Type B pancreatic cell (in vitro differentiated cells): ENCODE measurements around the gene CEP104. TPM values are rescaled to one million over a fixed set of nuclear protein-coding genes. Genes with fewer than 3 reads are reported as not detected.

Source experiments
- DNase-seq: peaks from one replicate; pipeline ENCODE4 v3.0.0; 2021; ENCODE audit warnings: mixed read lengths; ENCODE audit not compliant: unreplicated experiment; ENCODE audit errors: extremely low spot score
- H3K27ac Mint-ChIP-seq: 2 replicates; pipeline ENCODE4 v1.8.0; 2021; ENCODE audit warnings: mild to moderate bottlenecking, mixed read lengths
- H3K27me3 Mint-ChIP-seq: 2 replicates; pipeline ENCODE4 v1.8.0; 2021; ENCODE audit warnings: mixed read lengths
- H3K36me3 Mint-ChIP-seq: 2 replicates; pipeline ENCODE4 v1.8.0; 2021; ENCODE audit warnings: mixed read lengths
- H3K4me1 Mint-ChIP-seq: one replicate; pipeline ENCODE4 v1.8.0; 2021; ENCODE audit warnings: mixed read lengths; ENCODE audit not compliant: unreplicated experiment
- H3K4me3 Mint-ChIP-seq: 2 replicates; pipeline ENCODE4 v1.8.0; 2021; ENCODE audit warnings: mild to moderate bottlenecking, mixed read lengths
- H3K9me3 Mint-ChIP-seq: 2 replicates; pipeline ENCODE4 v1.8.0; 2021; ENCODE audit warnings: mixed read lengths
- total RNA-seq: library from RNA; stranded (reverse); gene quantifications from 2 replicates; pipeline ENCODE4 v1.2.1, GENCODE V29; 2021; ENCODE audit warnings: low replicate concordance
- TF ChIP-seq, protein P1 (sequence below): fragments of 200-600 bp; sonication (generic); conservative IDR thresholded peaks from 2 replicates; pipeline ENCODE4 v1.5.0; 2021; ENCODE audit warnings: antibody characterized with exemption, mild to moderate bottlenecking

Gene CEP104
- total RNA-seq, 1 donor from 2014 or later, result 41.9 TPM

DNA sequence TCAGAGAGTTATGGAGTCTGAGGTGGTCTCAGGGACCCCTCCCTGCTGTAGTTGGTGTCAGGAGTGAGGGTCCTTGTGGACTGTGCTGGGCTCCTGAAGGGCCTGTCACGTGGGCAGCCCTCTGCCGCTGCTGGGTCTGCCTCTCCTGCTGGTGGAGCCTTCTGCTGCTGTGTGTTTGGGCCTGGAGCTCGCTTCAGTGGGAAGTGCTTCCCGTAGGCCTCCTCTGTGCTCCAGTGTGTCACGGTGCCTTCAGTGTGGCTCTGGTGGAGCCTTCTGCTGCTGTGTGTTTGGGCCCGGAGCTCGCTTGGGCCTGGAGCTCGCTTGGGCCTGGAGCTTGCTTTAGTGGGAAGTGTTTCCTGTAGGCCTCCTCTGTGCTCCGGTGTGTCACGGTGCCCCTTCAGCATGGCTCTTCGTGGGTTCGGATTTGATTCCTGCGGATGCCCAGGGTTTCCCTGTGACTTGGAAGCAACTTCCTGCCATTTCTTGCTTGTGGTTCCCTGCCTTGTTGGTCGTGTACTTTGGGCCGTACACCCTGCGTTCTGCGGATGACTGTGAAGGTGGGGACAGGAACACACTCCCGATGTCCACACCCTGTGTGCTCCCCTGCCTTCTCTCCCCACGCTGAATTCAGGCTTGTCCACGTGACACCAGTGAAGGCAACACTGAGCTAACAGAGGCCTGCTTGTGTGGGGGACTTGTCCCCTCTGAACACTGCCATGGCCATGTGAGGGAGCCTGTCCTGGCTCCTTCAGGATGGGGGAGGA lies 23.6 kb upstream of the CEP104 start:
- H3K4me3 Mint-ChIP-seq, result no peak overlapping the region
- H3K36me3 Mint-ChIP-seq, result peaks cover 34% of the 10 kb centered on the region
- no peak overlapping the region for H3K27ac Mint-ChIP-seq
- no peak for DNase-seq
- TF ChIP-seq, protein P1, sequence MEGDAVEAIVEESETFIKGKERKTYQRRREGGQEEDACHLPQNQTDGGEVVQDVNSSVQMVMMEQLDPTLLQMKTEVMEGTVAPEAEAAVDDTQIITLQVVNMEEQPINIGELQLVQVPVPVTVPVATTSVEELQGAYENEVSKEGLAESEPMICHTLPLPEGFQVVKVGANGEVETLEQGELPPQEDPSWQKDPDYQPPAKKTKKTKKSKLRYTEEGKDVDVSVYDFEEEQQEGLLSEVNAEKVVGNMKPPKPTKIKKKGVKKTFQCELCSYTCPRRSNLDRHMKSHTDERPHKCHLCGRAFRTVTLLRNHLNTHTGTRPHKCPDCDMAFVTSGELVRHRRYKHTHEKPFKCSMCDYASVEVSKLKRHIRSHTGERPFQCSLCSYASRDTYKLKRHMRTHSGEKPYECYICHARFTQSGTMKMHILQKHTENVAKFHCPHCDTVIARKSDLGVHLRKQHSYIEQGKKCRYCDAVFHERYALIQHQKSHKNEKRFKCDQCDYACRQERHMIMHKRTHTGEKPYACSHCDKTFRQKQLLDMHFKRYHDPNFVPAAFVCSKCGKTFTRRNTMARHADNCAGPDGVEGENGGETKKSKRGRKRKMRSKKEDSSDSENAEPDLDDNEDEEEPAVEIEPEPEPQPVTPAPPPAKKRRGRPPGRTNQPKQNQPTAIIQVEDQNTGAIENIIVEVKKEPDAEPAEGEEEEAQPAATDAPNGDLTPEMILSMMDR, result no peak
- H3K4me1 Mint-ChIP-seq, result no peaks in the 10 kb centered on the region
- no peaks in the 10 kb centered on the region for H3K27me3 Mint-ChIP-seq
- H3K9me3 Mint-ChIP-seq, result peaks cover 8% of the 10 kb centered on the region

- Mint-ChIP-seq H3K27me3 (no peaks in the 10 kb centered on the region), H3K4me3 (no peak overlapping the region)
Measured at GRCh38 chr1:3879787-3880428, 22.9 kb upstream of the CEP104 start.

DNA sequence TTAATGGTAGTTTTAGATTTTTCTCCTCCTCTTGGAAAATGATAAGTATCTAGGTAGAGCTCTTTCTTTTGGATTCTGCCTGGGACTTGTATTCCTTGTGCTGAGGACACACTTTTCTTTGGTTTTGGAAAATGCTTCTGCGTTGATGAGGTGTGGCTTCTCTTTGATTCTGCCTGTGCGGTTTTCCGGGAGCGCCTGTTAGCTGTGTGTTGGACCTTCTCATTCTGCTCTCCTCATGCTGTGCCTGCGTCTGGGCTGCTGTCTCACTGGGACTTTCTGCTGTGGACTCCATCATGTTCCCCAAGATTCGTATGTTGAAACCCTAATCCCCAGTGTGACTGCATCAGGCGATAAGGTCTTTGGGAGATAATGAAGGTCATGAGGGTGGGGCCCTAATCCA lies 22.1 kb upstream of the CEP104 start:
- Mint-ChIP-seq H3K27ac (no peak overlapping the region), H3K9me3 (peaks cover 8% of the 10 kb centered on the region), H3K4me1 (no peaks in the 10 kb centered on the region), H3K36me3 (peaks cover 38% of the 10 kb centered on the region), H3K27me3 (no peaks in the 10 kb centered on the region), H3K4me3 (no peak overlapping the region)
- TF ChIP-seq, protein P1, result no peak
- DNase-seq, result no peak

More at GRCh38 chr1:3879787-3880428, 22.9 kb upstream of the CEP104 start:
- peaks cover 8% of the 10 kb centered on the region for H3K9me3 Mint-ChIP-seq
- H3K27ac Mint-ChIP-seq, result no peak overlapping the region
- TF ChIP-seq, protein P1, result no peak
- no peak for DNase-seq
- no peaks in the 10 kb centered on the region for H3K4me1 Mint-ChIP-seq
- peaks cover 38% of the 10 kb centered on the region for H3K36me3 Mint-ChIP-seq

DNA sequence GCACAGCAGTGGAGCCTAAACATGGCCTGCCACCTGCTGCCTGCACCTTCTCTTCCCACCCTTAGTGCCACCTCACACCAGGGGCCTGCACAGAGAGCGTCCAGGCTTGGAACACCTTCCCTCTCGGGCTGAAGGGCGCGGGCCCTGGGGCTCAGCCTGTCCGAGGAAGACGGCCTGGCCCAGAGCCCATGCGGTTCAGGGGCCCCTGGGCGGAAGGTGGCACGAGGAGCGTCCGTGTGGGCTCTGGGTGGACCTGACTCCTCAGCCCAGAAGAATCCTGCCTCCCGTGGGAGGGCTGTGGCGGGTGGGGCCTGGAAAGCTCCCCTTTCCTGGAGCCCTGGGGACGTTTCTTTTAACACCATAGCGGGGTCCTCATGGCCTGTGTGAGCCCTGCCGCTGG lies 19.7 kb upstream of the CEP104 start:
- no peak overlapping the region for H3K27ac Mint-ChIP-seq
- DNase-seq, result no peak
- peaks cover 29% of the 10 kb centered on the region for H3K36me3 Mint-ChIP-seq
- H3K4me1 Mint-ChIP-seq, result no peaks in the 10 kb centered on the region
- H3K9me3 Mint-ChIP-seq, result peaks cover 8% of the 10 kb centered on the region
- H3K4me3 Mint-ChIP-seq, result no peak overlapping the region
- no peaks in the 10 kb centered on the region for H3K27me3 Mint-ChIP-seq
- TF ChIP-seq, protein P1, result no peak

DNA sequence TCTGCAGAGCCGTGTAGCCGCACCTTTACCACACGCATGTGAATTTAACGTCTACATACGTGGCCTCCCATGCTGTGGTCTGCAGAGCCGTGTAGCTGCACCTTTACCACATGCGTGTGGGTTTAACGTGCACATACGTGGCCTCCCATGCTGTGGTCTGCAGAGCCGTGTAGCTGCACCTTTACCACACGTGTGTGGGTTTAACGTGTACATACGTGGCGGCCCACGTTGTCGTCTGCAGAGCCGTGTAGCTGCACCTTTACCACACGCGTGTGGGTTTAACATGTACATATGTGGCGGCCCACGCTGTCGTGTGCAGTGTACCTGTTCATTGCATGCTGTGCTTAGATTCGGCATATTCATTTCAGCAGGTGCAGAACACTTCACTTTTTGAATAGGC lies 17.7 kb upstream of the CEP104 start:
- TF ChIP-seq, protein P1, result no peak
- Mint-ChIP-seq H3K4me3 (no peak overlapping the region), H3K27ac (no peak overlapping the region), H3K27me3 (no peaks in the 10 kb centered on the region), H3K9me3 (peaks cover 8% of the 10 kb centered on the region), H3K36me3 (peaks cover 33% of the 10 kb centered on the region), H3K4me1 (no peaks in the 10 kb centered on the region)
- DNase-seq, result no peak
